ENCODE measurements around the gene EPHA4. TPM values are rescaled to one million over a fixed set of nuclear protein-coding genes. Genes with fewer than 3 reads are reported as not detected.
A peak's percentile ranks its signal among the peaks of the same experiment; 100 is the strongest.

EPHA4 gene
- total and polyA plus RNA-seq, 4 experiments from 2014 or later: 20.9 to 132 (median 79.9) TPM

DNA sequence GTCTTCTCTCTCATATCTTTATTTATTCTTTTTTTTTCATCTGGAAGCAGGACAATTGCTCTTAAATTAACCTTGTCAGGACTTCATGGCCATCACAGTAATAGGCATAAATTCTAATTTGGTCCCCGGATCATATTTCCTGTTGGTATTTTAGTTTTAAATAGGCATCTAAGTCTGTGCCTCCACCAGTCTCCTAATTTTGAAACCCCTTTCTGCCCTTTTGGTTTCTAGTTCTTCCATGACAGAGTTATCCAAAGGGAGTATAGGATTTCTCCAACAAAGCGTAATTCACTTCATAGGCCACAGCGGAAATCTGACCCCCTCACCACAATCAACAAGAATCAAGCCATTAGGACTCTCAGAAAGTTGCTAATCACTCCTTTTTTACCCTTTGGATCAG, 3.8 kb downstream of the EPHA4 start:
- peak overlapping the region in 6 of 8 donors; percentile 55 to 98 (median 78) for H3K4me3 Mint-ChIP-seq
- H3K27me3 ChIP-seq (ENCODE audit: insufficient read depth, low read length): no peaks in the 10 kb centered on the region
- ChIA-PET POLR2A (ENCODE audit: partially characterized antibody) (interaction anchor here (4.5 kb wide), 1 partner anchor 50 kb away, joined by 41 read pairs; no protein-coding TSS in a partner anchor), CTCF (ENCODE audit: partially characterized antibody) (no interaction called here)
- H3K36me3 ChIP-seq (ENCODE audit: insufficient read depth, low read length): no peaks in the 10 kb centered on the region
- no peak for DNase-seq
- no peak overlapping the region for H3K27ac ChIP-seq (ENCODE audit: low read depth, low read length)
- no peaks in the 10 kb centered on the region for H3K9me3 ChIP-seq (ENCODE audit: control insufficient read depth in 1 of 2, low read length in 2 of 2)
- peaks cover 70% of the 10 kb centered on the region for H3K4me1 ChIP-seq (ENCODE audit: insufficient read depth, low read length)
- peaks cover 34 to 61% of the 10 kb centered on the region in 2 donors for H3K36me3 Mint-ChIP-seq
- intact Hi-C loops (cut with micrococcal nuclease): no loop called here
- H3K9me3 Mint-ChIP-seq: no peaks in the 10 kb centered on the region
- H3K27me3 Mint-ChIP-seq: peaks cover 0 to 3% of the 10 kb centered on the region in 2 donors
- H3K27ac Mint-ChIP-seq: peak overlapping the region in 3 of 7 donors; percentile 13 to 57 (median 42)
- no peak overlapping the region for H3K4me3 ChIP-seq (ENCODE audit: low read length in 2 of 2)
- peaks cover 54 to 85% (median 65%) of the 10 kb centered on the region in 4 donors for H3K4me1 Mint-ChIP-seq

DNA sequence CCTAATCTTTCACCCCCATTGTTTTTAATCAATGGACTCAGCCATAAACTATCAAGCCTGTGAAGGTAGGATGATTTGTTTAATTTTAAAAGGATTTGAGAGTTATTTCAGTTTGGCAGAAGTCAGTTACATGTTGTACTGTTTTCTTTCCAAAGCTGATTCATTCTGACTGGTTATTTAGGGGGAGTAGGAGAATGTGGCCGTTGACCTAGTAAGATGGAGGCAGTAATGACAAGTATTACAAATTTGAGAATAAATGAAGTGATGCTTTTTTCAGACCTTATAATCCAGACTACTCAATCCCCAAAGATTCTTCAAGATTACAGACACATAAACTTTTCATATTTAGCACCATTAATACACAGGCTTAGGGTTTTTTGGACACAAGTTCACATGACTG, 4.3 kb downstream of the EPHA4 start:
- peaks cover 38 to 66% of the 10 kb centered on the region in 2 donors for H3K36me3 Mint-ChIP-seq
- no peaks in the 10 kb centered on the region for H3K9me3 Mint-ChIP-seq
- H3K27ac ChIP-seq (ENCODE audit: low read depth, low read length): no peak overlapping the region
- H3K27me3 Mint-ChIP-seq: peaks cover 0 to 3% of the 10 kb centered on the region in 2 donors
- DNase-seq: no peak
- POLR2A ChIA-PET (ENCODE audit: partially characterized antibody): interaction anchor here (1.8 to 4.5 kb wide), 2 partner anchors 40 to 49 kb away, joined by 4 to 41 read pairs; no protein-coding TSS in a partner anchor
- H3K36me3 ChIP-seq (ENCODE audit: insufficient read depth, low read length): no peaks in the 10 kb centered on the region
- peaks cover 74% of the 10 kb centered on the region for H3K4me1 ChIP-seq (ENCODE audit: insufficient read depth, low read length)
- H3K27ac Mint-ChIP-seq: peak overlapping the region in 4 of 7 donors; percentile 39 to 57 (median 48)
- peaks cover 57 to 90% (median 70%) of the 10 kb centered on the region in 4 donors for H3K4me1 Mint-ChIP-seq
- CTCF ChIA-PET (ENCODE audit: partially characterized antibody): no interaction called here
- intact Hi-C loops (cut with micrococcal nuclease): no loop called here
- peak overlapping the region in 5 of 8 donors; percentile 2 to 97 (median 11) for H3K4me3 Mint-ChIP-seq
- H3K9me3 ChIP-seq (ENCODE audit: control insufficient read depth in 1 of 2, low read length in 2 of 2): no peaks in the 10 kb centered on the region
- H3K4me3 ChIP-seq (ENCODE audit: low read length in 2 of 2): no peak overlapping the region
- no peaks in the 10 kb centered on the region for H3K27me3 ChIP-seq (ENCODE audit: insufficient read depth, low read length)

DNA sequence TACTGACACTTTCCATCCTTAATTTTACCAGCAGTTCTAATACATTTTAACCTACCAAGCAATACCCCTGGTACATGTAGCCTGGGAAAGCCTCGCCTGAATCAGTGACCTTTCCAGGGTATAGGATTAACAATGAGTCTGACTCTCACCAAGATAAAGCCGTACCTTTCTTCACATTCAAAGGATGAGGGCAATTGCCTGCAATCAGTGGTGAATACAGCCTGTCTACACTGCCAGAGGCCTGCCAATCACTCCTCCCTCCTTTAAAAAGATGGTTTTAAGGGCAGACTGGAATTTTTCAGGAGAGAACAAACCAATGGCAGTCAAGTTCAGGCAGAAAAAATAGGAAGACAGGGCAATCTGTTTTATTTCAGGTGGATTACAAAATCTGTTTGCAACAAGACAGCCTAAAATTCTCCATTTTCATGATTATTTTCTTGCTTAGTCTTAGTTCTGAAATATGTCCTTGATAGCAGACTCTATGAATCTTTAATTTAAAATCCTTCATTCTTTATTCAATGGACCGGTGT, 4.8 kb downstream of the EPHA4 start:
- intact Hi-C loops (cut with micrococcal nuclease): no loop called here
- Mint-ChIP-seq H3K27ac (peak overlapping the region in 4 of 7 donors; percentile 34 to 57 (median 39)), H3K27me3 (peaks cover 0 to 3% of the 10 kb centered on the region in 2 donors), H3K4me1 (peaks cover 62 to 95% (median 75%) of the 10 kb centered on the region in 4 donors), H3K36me3 (peaks cover 40 to 67% of the 10 kb centered on the region in 2 donors), H3K9me3 (no peaks in the 10 kb centered on the region), H3K4me3 (peak overlapping the region in 6 of 8 donors; percentile 8 to 66 (median 25))
- ChIA-PET CTCF (ENCODE audit: partially characterized antibody) (interaction anchor here (1.3 kb wide), 1 partner anchor 69 kb away, joined by 3 read pairs; no protein-coding TSS in a partner anchor), POLR2A (ENCODE audit: partially characterized antibody) (interaction anchor here (0.7 to 4.5 kb wide), 4 partner anchors 10 to 49 kb away, joined by 3 to 41 read pairs (median 4); no protein-coding TSS in a partner anchor)
- no peaks in the 10 kb centered on the region for H3K36me3 ChIP-seq (ENCODE audit: insufficient read depth, low read length)
- no peaks in the 10 kb centered on the region for H3K9me3 ChIP-seq (ENCODE audit: control insufficient read depth in 1 of 2, low read length in 2 of 2)
- no peak for DNase-seq
- no peaks in the 10 kb centered on the region for H3K27me3 ChIP-seq (ENCODE audit: insufficient read depth, low read length)
- H3K4me3 ChIP-seq (ENCODE audit: low read length in 2 of 2): no peak overlapping the region
- peaks cover 79% of the 10 kb centered on the region for H3K4me1 ChIP-seq (ENCODE audit: insufficient read depth, low read length)
- no peak overlapping the region for H3K27ac ChIP-seq (ENCODE audit: low read depth, low read length)

DNA sequence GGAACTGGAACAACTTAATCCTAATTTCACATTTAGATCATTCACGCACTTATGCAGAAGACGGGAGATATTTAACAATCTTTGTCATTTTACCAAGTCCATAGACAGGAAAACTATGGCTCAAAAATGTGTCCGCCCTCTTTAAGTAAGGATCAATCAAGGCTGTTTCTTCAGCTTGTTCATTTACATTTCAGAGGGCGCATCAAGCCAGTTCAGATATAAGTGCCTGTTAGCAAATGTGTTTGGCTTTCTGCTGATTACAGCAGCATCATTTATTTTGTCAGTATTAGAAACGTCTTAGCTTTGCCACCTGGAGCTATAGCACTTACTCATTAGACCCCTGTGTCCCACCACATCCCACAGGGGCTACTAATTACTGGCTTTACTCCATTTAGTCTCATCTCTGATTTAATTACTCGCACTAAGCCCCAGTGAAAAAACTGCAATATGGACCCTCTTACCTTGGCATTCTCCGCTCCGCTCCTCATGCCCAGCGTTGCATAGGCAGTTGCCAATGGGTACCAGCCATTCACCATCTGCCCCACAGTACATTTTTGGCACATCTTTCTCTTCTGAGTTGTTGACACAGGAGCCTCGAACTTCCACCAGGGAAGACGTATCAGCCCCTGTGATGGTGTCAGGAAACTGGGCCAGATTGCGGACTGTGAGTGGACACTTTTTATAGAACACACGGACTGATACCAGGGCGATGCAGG, 8.7 kb downstream of the EPHA4 start:
- ChIA-PET POLR2A (ENCODE audit: partially characterized antibody) (interaction anchor here (0.6 to 1.7 kb wide), 3 partner anchors 20 to 343 kb away, joined by 3 to 7 read pairs (median 4); no protein-coding TSS in a partner anchor), CTCF (ENCODE audit: partially characterized antibody) (interaction anchor here (0.8 kb wide), 1 partner anchor 64 kb away, joined by 3 read pairs; no protein-coding TSS in a partner anchor)
- H3K9me3 Mint-ChIP-seq: no peaks in the 10 kb centered on the region
- peak overlapping the region in 1 of 7 donors; percentile 21 for H3K27ac Mint-ChIP-seq
- no peak overlapping the region for H3K4me3 ChIP-seq (ENCODE audit: low read length in 2 of 2)
- H3K4me1 ChIP-seq (ENCODE audit: insufficient read depth, low read length): peaks cover 68% of the 10 kb centered on the region
- peaks cover 63 to 93% (median 79%) of the 10 kb centered on the region in 4 donors for H3K4me1 Mint-ChIP-seq
- no peaks in the 10 kb centered on the region for H3K27me3 ChIP-seq (ENCODE audit: insufficient read depth, low read length)
- intact Hi-C loops (cut with micrococcal nuclease): no loop called here
- H3K9me3 ChIP-seq (ENCODE audit: control insufficient read depth in 1 of 2, low read length in 2 of 2): no peaks in the 10 kb centered on the region
- H3K36me3 Mint-ChIP-seq: peaks cover 53 to 54% of the 10 kb centered on the region in 2 donors
- H3K4me3 Mint-ChIP-seq: peak overlapping the region in 3 of 8 donors; percentile 24 to 27 (median 27)
- DNase-seq: no peak
- no peaks in the 10 kb centered on the region for H3K27me3 Mint-ChIP-seq
- H3K36me3 ChIP-seq (ENCODE audit: insufficient read depth, low read length): no peaks in the 10 kb centered on the region
- H3K27ac ChIP-seq (ENCODE audit: low read depth, low read length): no peak overlapping the region

DNA sequence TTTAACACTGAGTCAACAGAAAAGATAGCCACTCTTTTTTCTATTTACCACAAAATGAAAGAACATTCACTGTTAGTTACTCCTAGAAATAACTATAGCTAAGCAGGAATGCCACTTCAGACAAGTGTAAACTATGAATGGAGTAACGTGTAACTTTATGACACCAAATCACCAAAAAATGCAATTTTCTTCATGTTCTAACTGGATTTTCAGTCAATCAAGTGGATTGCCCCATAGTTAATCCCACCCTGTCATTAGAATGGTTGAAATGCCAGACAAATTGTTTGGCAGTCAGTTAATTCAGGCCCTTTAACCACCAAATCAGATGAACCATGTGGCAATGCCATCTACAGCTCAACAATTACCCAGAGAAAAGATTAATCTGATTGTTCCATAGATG, 9.9 kb downstream of the EPHA4 start:
- intact Hi-C loops (cut with micrococcal nuclease): no loop called here
- no peaks in the 10 kb centered on the region for H3K27me3 Mint-ChIP-seq
- POLR2A ChIA-PET (ENCODE audit: partially characterized antibody): interaction anchor here (1.0 to 1.7 kb wide), 2 partner anchors 9 to 44 kb away, joined by 3 to 7 read pairs; no protein-coding TSS in a partner anchor
- Histone ChIP-seq H3K9me3 (ENCODE audit: control insufficient read depth in 1 of 2, low read length in 2 of 2) (no peaks in the 10 kb centered on the region), H3K4me1 (ENCODE audit: insufficient read depth, low read length) (peaks cover 68% of the 10 kb centered on the region), H3K27me3 (ENCODE audit: insufficient read depth, low read length) (no peaks in the 10 kb centered on the region), H3K27ac (ENCODE audit: low read depth, low read length) (no peak overlapping the region), H3K36me3 (ENCODE audit: insufficient read depth, low read length) (no peaks in the 10 kb centered on the region), H3K4me3 (ENCODE audit: low read length in 2 of 2) (no peak overlapping the region)
- DNase-seq: no peak
- CTCF ChIA-PET (ENCODE audit: partially characterized antibody): no interaction called here
- peak overlapping the region in 3 of 8 donors; percentile 13 to 27 (median 17) for H3K4me3 Mint-ChIP-seq
- H3K4me1 Mint-ChIP-seq: peaks cover 66 to 93% (median 77%) of the 10 kb centered on the region in 4 donors
- H3K9me3 Mint-ChIP-seq: no peaks in the 10 kb centered on the region
- peak overlapping the region in 1 of 7 donors; percentile 19 for H3K27ac Mint-ChIP-seq
- H3K36me3 Mint-ChIP-seq: peaks cover 43 to 45% of the 10 kb centered on the region in 2 donors

DNA sequence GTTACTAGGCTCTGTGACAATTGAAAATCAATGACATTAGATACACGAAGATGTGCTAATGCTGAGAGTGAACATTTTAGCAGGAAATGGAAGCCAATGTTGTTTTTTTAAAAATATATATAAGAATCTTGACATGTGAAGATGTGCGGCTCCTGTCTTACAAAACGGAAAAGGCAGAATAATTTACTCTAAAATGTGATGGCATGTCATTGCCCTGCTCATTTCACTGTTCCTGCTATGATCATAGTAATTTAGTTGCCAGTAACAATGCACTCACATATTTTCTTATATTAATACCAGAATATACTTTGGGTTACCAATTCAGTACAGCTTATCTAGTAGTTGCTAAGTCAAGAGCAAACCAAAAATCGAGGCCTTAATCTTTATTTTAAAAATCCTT, 10.3 kb downstream of the EPHA4 start:
- Mint-ChIP-seq H3K9me3 (no peaks in the 10 kb centered on the region), H3K27ac (peak overlapping the region in 1 of 7 donors; percentile 30), H3K4me1 (peaks cover 66 to 93% (median 76%) of the 10 kb centered on the region in 4 donors), H3K36me3 (peaks cover 41% of the 10 kb centered on the region in 2 donors), H3K4me3 (peak overlapping the region in 2 of 8 donors; percentile 30 to 60), H3K27me3 (no peaks in the 10 kb centered on the region)
- Histone ChIP-seq H3K9me3 (ENCODE audit: control insufficient read depth in 1 of 2, low read length in 2 of 2) (no peaks in the 10 kb centered on the region), H3K4me3 (ENCODE audit: low read length in 2 of 2) (no peak overlapping the region), H3K27ac (ENCODE audit: low read depth, low read length) (no peak overlapping the region), H3K36me3 (ENCODE audit: insufficient read depth, low read length) (no peaks in the 10 kb centered on the region), H3K27me3 (ENCODE audit: insufficient read depth, low read length) (no peaks in the 10 kb centered on the region), H3K4me1 (ENCODE audit: insufficient read depth, low read length) (peaks cover 68% of the 10 kb centered on the region)
- intact Hi-C loops (cut with micrococcal nuclease): no loop called here
- CTCF ChIA-PET (ENCODE audit: partially characterized antibody): no interaction called here
- no peak for DNase-seq
- POLR2A ChIA-PET (ENCODE audit: partially characterized antibody): interaction anchor here (1.0 to 1.7 kb wide), 2 partner anchors 10 to 44 kb away, joined by 3 to 7 read pairs; no protein-coding TSS in a partner anchor

DNA sequence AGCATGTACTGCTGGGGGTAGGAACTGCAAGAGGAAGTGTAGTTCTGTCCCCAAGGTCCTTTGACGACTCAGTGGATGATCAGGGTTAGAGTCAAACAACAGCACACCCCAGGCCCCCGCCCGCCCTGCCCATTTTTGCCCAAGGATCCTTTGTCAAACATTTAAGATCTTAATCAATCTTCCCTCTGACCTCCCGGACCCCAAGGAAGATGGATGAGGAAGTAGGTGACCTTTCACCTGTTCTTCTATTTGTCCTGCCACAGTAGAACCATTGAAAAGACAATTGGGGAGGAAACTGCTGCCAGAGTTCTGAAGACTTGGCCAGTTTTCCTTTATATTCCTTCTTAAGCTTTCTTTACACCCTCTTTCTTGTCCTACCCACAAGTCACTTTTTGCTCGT, 12.1 kb downstream of the EPHA4 start:
- H3K27ac ChIP-seq (ENCODE audit: low read depth, low read length): no peak overlapping the region
- Mint-ChIP-seq H3K27me3 (no peaks in the 10 kb centered on the region), H3K9me3 (no peaks in the 10 kb centered on the region), H3K27ac (peak overlapping the region in 2 of 7 donors; percentile 30 to 37), H3K36me3 (peaks cover 36 to 39% of the 10 kb centered on the region in 2 donors), H3K4me1 (peaks cover 64 to 89% (median 75%) of the 10 kb centered on the region in 4 donors), H3K4me3 (peak overlapping the region in 3 of 8 donors; percentile 18 to 48 (median 33))
- no peak for DNase-seq
- H3K36me3 ChIP-seq (ENCODE audit: insufficient read depth, low read length): no peaks in the 10 kb centered on the region
- intact Hi-C loops (cut with micrococcal nuclease): no loop called here
- no peaks in the 10 kb centered on the region for H3K27me3 ChIP-seq (ENCODE audit: insufficient read depth, low read length)
- CTCF ChIA-PET (ENCODE audit: partially characterized antibody): interaction anchor here (2.2 to 3.3 kb wide), 2 partner anchors 13 to 61 kb away, joined by 11 to 14 read pairs; no protein-coding TSS in a partner anchor
- no peak overlapping the region for H3K4me3 ChIP-seq (ENCODE audit: low read length in 2 of 2)
- no peaks in the 10 kb centered on the region for H3K9me3 ChIP-seq (ENCODE audit: control insufficient read depth in 1 of 2, low read length in 2 of 2)
- H3K4me1 ChIP-seq (ENCODE audit: insufficient read depth, low read length): peaks cover 60% of the 10 kb centered on the region
- POLR2A ChIA-PET (ENCODE audit: partially characterized antibody): interaction anchor here (3.0 kb wide), 1 partner anchor 41 kb away, joined by 18 read pairs; no protein-coding TSS in a partner anchor
